Vagina (tissue), 2 donors: ENCODE data around the gene REL.

ENCODE experiments used
- CTCF ChIP-seq, 3 experiments: fragments of 450-650 bp in 2 of 3; fragments of 200-600 bp in 1 of 3; sonication (generic) in 1 of 3; IDR thresholded peaks; one replicate each; pipeline ENCODE4 v1.5.1; 2017 to 2019; ENCODE audit warnings: antibody characterized with exemption in 3 of 3, mild to moderate bottlenecking in 2 of 3, moderate library complexity in 2 of 3
- POLR2A ChIP-seq, 2 donors: fragments of 450-650 bp; IDR thresholded peaks; one replicate each; pipeline ENCODE4 v1.6.1; 2017; ENCODE audit warnings: antibody characterized with exemption in 2 of 2, mild to moderate bottlenecking in 2 of 2, moderate library complexity in 2 of 2

- TF ChIP-seq CTCF (IDR thresholded peaks at IDR 0.05) (no peak), POLR2A (IDR thresholded peaks at IDR 0.05) (no peak)
Observed at GRCh38 chr2:60857056-60857455, 24.3 kb upstream of the REL start.
